ENCODE data around the gene CPNE7.

The CPNE7 gene

DNA sequence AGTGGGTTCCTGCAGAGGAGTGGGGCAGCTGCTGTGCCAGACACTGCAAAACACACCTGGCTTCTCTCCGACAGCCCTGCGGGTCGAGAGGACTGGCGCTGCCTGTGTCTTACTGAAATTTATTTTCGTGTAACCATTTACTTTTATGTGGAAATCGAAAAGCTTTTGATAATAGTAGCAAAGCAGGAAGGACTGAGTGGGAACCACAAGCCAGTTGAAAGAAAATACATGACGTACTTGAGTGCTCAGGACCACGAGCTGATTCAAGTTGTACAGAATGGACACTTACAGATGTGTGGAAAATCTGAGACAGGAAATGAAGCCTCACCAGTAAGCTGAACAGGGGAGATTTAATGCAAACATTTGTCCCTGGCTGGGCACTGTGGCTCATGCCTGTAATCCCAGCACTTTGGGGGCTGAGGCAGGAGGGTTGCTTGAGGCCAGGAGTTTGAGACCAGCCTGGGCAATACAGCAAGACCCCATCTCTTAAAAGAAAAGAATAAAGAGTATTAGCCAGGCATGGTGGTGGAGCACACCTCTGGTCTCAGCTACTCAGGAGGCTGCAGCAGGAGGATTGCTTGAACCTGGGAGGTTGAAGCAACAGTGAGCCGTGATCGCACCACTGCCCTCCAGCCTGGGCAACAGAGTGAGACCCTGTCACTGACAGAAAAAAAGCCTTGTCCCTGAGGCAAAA, 26.4 kb upstream of the CPNE7 start:
- DNase-seq, result no peak

DNA sequence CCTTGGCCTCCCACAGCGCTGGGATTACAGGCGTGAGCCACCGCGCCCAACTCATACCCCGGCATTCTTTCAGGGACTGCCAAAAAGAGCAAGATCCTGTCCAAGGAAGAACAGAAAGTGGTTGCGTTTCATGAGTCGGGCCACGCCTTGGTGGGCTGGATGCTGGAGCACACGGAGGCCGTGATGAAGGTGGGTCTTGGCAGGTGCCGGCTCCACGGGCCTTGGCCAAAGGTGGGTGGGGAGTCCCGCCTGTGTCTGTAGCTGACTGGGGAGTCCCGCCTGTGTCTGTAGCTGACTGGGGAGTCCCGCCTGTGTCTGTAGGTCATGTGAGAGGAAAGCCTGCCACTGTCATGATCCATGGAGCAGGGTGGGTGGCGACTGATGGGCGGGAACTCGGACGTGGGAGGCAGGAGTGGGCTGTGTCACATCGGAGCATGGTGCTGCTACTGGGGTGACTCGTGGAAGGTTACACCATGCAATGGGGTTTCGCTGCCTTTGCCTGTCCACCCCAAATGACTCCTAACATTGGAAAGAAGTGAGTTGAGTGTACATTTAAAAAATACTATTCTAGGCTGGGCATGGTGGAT, 25.0 kb upstream of the CPNE7 start:
- DNase-seq, result no peak

DNA sequence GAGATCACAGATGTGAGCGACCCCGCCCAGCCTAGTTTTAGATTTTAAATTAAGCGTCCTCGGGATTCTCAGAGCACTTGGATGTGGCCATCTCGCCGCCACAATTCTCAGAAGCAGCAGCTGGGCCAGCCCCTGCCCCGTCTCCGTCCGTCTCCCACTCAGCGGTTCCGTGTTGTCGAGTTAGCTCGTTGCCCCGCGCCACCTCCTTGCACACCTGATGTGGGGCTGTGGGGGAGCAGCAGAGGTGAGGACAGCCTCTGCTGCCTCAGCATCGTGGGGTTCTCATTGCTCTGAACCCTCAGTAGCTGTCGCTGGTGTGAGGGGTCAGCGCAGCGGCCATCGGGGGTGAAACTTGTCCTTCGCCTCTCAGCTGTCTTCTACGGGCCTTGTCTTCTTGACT, 23.2 kb upstream of the CPNE7 start:
- no peak for DNase-seq

DNA sequence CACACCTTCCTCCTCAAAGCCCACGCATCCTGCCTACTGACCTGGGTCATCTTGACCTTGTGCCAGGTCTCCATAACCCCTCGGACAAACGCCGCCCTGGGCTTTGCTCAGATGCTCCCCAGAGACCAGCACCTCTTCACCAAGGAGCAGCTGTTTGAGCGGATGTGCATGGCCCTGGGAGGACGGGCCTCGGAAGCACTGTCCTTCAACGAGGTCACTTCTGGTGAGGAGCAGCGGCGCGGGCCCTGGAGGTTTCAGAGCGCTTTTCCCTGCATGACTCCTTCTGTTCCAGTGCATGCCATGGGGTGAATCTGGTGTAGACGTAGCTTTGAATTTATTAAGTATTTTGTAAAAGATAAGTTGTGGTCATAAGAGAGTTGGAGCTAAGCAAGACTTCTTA, 22.6 kb upstream of the CPNE7 start:
- no peak for DNase-seq

DNA sequence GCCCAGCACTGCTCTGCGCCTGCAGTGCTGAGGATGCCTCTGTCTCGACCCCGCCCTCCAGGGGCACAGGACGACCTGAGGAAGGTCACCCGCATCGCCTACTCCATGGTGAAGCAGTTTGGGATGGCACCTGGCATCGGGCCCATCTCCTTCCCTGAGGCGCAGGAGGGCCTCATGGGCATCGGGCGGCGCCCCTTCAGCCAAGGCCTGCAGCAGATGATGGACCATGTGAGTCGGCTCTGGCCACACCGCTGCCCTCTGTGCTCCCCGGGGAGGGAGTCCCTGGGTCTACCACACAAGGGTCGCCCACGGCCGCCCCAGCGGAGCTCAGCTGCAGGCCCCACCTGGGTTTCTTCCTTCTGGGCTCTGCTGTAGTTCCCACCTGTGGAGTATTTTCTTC, 21.8 kb upstream of the CPNE7 start:
- DNase-seq, result no peak

DNA sequence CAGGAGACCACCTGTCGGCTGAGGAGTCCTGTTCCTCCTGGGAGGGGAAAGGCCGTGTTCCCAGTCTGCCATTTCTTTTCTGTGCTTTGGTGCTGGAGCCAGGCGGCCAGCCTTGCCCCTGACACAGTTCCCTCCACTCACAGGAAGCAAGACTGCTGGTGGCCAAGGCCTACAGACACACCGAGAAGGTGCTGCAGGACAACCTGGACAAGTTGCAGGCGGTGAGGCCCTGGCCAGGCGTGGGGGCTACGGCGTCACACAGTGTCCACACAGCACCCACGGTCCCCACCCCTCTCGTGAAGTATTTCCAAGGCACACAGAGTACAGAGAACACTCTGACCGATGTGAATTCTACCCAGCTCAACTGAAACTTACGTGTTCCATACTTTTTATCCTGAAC, 21.2 kb upstream of the CPNE7 start:
- no peak for DNase-seq

DNA sequence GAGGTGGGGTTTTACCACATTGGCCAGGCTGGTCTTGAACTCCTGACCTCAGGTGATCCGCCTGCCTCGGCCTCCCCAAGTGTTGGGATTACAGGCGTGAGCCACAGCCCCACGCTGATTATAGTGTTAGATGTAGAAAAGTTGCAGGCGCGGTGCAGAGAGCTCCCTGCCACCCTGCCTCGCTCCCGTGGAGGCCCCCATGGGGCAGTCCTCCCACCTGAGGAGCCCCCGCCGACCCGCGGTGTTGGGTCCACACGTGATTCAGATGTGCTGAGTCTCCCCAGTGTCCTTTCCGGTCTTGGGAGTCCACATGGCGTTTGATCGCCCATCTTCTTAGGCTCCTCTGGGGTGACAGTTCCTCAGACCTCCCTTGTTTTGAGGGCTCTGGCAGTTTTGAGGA, 20.3 kb upstream of the CPNE7 start:
- no peak for DNase-seq

DNA sequence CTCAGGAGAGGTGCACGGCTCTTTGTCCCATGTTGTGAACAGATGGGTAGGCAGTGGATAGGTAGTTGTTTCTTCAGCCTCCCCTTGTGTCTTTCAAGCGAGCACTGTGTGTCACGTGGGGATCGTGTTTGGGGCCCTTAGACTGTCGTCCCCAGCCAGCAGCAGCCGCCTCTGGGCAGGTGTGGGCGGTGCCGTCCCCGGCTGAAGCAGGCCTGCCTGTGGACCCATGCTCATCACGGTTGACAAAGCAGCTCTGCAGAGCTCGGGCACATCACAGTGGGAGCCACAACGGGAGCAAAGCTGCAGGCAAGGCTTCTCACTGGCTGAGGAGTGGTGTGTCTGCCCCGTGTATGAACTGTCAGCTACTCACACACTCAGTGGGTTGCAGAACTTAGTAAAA, 19.8 kb upstream of the CPNE7 start:
- no peak for DNase-seq

DNA sequence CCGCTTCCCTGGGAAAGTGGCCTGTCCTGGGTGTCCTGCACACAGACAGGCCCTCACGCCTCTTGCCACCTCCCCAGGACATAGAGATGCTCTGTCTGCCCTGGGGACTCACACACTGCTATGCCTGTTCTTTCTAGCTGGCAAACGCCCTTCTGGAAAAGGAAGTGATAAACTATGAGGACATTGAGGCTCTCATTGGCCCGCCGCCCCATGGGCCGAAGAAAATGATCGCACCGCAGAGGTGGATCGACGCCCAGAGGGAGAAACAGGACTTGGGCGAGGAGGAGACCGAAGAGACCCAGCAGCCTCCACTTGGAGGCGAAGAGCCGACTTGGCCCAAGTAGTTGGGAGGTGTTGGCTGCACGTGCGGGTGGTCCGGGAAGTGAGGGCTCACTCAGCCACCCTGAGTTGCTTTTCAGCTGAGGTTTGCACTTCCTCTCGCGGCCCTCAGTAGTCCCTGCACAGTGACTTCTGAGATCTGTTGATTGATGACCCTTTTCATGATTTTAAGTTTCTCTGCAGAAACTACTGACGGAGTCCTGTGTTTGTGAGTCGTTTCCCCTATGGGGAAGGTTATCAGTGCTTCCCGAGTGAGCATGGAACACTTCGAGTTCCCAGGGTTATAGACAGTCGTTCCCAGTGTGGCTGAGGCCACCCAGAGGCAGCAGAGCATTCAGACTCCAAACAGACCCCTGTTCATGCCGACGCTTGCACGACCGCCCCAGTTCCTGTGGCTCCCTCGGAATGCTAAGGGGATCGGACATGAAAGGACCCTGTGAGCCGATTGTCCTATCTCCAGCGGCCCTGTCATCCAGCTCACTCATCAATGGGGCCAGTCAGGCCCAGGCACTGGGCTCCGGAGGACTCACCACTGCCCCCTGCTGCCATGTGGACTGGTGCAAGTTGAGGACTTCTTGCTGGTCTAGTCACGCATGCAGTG, 18.5 kb upstream of the CPNE7 start:
- no peak for DNase-seq

DNA sequence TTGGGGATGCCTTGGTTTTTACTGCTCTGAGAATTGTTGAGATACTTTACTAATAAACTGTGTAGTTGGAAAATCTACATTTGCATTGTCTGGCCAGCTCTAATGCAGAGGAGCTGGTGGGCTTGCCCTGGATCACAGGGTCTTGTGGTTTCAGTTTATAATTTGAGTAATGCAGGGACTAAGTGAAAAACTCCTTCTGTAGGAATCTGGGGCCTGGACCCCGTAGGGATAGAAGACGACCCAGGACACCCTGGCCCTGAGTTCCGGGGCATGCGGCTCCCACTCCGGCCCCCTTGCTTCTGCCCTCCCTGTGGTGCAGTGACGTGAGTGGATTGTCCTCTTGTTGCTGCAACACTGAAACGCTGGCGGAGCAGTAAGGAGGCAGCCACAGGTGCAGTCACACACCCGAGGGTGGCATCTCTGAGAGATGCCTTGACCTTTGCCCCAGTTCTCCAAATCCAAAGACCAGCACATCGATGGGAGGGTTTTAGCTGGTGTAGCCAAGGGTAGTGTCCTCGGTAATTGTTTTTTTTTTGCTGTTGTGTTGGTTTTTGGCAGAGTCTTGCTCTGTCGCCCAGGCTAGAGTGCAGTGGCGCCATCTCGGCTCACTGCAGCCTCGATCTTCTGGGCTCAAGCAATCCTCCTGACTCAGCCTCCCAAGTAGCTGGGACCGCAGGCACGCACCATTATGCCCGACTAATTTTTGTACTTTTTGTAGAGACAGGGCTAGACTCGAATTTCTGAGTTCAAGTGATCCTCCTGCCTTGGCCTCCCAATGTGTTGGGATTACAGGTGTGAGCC, 17.7 kb upstream of the CPNE7 start:
- DNase-seq, result no peak

DNA sequence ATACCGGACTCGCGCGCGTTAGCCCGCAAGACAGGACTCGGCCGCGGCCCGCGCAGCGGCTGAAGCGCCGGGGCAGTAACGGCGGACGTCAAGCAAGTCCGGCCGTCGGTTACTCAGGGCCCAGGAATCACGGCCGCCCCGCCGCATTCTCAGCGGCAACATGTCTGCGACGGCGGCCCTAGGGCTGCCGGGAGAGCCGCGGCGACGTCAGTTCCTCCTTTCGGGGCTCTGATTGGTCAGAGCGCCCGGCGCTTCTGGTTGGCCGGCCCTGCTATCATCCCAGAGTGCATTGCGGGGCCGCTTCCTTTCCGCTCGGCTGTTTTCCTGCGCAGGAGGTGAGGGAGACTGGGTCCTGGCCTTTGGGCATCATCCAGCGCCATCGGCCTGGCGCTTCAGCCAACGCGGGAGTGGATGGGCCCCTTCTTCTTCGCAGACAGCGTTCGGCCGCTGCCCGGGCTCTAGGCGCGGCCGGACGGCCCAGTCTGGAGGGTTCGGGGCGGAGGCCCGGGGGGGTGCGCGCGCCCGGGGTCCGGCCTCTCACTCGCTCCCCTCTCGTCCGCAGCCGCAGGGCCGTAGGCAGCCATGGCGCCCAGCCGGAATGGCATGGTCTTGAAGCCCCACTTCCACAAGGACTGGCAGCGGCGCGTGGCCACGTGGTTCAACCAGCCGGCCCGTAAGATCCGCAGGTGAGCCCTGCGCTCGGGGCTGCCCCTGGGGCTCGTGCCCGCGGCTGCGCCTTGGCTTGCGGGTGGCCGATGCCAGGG, 15.0 kb upstream of the CPNE7 start, which contains the start of gene RPL13:
Gene RPL13, plus strand, starts transcription at position 305 of the 764 bp plus-strand sequence. Its CDS starts 278 bp downstream, at position 583.
- DNase-seq, result peak; percentile 87

DNA sequence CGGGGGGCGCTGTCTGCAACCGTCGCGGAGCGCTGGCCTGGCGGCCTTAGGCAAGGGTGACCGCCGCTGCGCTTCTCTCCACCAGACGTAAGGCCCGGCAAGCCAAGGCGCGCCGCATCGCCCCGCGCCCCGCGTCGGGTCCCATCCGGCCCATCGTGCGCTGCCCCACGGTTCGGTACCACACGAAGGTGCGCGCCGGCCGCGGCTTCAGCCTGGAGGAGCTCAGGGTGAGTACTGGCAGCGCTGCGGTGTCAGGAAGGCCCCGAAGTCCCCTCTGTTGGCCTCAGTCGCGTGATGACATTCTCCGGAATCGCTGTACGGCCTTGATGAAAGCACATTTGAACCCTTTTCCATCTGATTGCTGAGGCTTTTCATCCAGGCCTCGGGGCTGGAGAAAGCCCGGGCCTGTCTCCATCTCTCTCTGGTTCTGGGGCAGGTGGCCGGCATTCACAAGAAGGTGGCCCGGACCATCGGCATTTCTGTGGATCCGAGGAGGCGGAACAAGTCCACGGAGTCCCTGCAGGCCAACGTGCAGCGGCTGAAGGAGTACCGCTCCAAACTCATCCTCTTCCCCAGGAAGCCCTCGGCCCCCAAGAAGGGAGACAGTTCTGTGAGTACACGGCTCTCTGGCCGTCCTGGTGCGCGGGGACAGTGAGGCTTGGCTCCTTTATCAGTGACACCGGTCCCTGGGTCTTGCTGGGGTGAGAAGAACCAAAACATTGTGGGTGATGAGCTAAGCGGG, 14.2 kb upstream of the CPNE7 start:
- DNase-seq, result no peak

DNA sequence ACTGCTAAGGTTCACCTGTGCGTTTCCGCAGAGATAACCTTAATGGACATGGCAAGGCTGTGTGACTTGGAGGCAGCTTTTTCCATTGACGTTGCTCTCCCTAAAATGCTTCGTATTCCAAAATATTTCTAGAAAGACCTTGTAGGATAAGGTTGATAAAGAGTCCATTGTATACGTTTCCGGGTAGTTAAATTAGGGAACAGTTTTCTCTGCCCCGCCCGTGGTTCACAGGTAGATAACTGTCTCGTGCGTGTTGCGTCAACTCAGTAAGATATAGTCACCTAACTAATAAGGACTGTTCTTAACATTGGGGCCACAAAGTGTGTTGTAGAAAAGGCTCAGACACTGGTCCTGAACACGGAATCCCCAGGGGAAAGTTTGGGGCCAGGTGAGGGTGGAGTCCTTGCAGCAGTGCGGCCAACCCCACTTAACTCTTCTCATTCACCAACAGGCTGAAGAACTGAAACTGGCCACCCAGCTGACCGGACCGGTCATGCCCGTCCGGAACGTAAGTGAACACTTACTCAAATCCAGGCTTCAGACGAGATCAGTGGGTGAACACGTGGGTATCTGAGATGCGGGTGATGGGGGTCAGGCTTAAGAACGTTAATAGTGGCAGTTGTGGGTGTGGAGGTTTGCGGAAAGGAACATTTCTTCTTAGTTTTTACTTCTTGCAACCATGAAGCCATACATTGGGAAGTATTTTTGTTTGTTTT, 13.5 kb upstream of the CPNE7 start:
- no peak for DNase-seq

DNA sequence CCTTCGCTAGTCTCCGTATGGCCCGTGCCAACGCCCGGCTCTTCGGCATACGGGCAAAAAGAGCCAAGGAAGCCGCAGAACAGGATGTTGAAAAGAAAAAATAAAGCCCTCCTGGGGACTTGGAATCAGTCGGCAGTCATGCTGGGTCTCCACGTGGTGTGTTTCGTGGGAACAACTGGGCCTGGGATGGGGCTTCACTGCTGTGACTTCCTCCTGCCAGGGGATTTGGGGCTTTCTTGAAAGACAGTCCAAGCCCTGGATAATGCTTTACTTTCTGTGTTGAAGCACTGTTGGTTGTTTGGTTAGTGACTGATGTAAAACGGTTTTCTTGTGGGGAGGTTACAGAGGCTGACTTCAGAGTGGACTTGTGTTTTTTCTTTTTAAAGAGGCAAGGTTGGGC, 12.6 kb upstream of the CPNE7 start:
- no peak for DNase-seq

DNA sequence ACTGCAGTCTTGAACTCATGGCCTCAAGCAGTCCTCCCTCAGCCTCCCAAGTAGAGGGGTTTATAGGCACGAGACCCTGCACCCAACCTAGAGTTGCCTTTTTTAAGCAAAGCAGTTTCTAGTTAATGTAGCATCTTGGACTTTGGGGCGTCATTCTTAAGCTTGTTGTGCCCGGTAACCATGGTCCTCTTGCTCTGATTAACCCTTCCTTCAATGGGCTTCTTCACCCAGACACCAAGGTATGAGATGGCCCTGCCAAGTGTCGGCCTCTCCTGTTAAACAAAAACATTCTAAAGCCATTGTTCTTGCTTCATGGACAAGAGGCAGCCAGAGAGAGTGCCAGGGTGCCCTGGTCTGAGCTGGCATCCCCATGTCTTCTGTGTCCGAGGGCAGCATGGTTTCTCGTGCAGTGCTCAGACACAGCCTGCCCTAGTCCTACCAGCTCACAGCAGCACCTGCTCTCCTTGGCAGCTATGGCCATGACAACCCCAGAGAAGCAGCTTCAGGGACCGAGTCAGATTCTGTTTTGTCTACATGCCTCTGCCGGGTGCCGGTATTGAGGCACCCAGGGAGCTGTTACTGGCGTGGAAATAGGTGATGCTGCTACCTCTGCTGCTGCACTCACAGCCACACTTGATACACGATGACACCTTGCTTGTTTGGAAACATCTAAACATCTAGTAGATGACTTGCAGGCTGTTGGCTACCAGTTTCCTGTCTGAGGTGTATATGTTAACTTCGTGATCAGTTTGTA, 11.7 kb upstream of the CPNE7 start:
- no peak for DNase-seq

DNA sequence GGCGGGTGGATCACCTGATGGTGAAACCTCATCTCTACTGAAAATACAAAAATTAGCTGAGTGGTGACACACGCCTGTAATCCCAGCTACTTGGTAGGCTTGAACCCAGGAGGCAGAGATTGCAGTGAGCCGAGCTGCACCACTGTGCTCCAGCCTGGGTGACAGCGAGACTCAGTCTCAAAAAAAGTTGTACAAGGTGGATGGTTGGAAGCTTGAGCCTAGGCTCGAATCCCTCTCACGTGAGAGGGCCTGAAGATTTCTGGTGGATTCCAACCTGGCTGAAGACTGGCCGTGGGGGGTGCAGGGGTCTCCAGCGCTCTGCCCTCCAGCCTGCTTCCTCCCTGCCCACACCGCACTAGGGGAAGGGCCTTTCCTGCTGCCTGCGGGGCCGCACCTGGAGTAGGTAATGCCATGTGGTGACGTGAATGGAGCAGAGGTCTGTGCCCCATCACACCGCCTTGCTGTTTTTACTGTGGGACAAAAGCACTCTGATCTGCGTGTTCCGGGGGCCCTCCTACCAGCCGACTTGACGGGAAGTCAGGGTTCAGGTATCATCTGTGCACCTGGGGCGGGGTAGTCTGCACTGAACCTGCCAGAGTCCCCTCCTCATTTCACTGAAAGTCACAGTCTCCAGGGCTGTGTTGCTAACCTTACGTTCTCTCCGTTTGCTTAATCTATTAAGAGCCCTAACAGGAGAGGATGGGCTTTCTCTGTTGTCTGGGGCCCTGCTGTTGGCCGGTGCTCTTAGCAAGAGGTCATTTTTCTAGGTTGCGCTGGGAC, 10.9 kb upstream of the CPNE7 start:
- DNase-seq, result no peak

DNA sequence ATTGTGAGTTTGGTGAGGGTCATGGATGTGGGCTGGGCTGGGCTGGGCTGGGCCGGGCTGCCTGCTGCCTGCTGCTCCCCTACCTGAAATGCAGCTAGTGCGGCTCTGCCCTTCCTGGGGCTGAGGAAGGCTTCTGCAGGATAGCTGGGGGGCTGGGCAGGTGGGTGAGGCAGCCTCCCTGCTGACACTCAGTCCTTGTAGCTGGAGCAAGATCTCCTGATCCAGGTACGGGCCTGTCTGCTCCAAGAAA, 10.4 kb upstream of the CPNE7 start:
- no peak for DNase-seq

DNA sequence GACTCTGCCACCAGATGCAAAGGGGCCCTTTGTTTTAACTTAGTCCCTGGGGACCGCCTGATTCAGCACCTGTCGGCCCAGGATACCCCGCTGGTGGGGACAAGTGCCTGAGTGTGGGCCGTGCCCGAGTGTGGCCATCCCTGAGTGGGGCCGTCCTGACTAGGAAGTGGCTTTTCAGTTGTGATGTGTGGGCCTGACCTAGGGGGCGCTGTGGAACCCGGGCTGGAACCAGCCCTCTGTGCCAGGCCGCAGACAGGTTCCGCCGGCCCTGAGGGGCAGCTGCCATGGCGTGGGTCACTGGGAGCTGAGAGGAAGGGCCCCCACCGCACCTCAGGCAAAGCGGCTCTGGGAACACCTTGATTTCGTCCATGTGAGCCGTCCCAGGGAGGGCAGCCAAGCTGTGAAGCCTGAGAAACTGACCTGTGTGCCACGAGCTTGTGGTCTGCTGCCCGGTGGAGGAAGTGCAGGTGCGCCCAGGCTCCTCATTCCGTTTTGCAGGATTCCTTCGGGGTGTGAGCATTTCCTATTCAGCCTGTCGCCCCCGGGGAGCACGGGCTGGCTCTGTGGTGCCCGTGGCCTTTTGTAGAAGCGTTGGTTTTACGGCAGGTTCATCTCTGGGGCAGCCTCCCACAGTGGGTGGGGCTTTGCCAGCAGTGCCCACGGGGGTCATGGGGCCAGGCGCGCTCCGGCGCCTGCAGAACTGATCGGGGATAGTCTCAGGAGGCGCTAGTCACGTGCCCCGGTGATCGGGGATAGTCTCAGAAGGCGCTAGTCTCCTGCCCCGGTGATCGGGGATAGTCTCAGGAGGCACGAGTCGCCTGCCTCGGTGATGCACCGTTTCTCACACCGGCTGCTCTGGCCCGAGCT, 9.8 kb upstream of the CPNE7 start:
- DNase-seq, result peak; percentile 32

Measured in NCI-H2227 treated with DMSO at 0.1 percent for 48 hours (cell line).